Panc1 (cell line): ENCODE measurements around the gene FOS. TPM values are rescaled to one million over a fixed set of nuclear protein-coding genes. Genes with fewer than 3 reads are reported as not detected.
"Not testable (repeated sequence)": the region's sequence is repeated elsewhere in the genome, so short reads cannot be mapped to it uniquely, and the experiment has no call there.

ENCODE experiments used
- ATAC-seq: fragments of 200-7000 bp; cut with Tn5 transposase; 2 replicates; pipeline ENCODE4 v1.9.1; 2020; ENCODE audit warnings: mild to moderate bottlenecking, moderate library complexity
- BruUV-seq: library from RNA; stranded (reverse); fragments of 400-500 nt; replicated peaks from 2 replicates; lab custom pipeline; 2021; lab: Mats Ljungman, UMichigan
- CTCF ChIA-PET: fragments of 300-600 bp; sonication (Branson Sonifier 250); formaldehyde crosslinking; loops from one replicate; lab custom pipeline; 2022; ENCODE audit warnings: antibody characterized with exemption; lab: Charles Lee
- POLR2A ChIA-PET: fragments of 300-600 bp; sonication (Branson Sonifier 250); formaldehyde crosslinking; loops from one replicate; lab custom pipeline; 2022; ENCODE audit warnings: antibody characterized with exemption; lab: Charles Lee
- DNase-seq: peaks from one replicate; pipeline ENCODE4 v3.0.0-alpha.2; 2010; ENCODE audit warnings: low read depth, low spot score
- H3K27ac ChIP-seq: 2 replicates; pipeline ENCODE4 v1.5.1; 2011; ENCODE audit warnings: mild to moderate bottlenecking, low read length, inconsistent platforms
- H3K27me3 ChIP-seq: fragments of 200-500 bp; sonication (Bioruptor generic); 2 replicates; pipeline ENCODE4 v1.6.0; 2014; ENCODE audit warnings: low read length, inconsistent platforms; ENCODE audit not compliant: control insufficient read depth, insufficient read depth
- H3K36me3 ChIP-seq: fragments of 200-500 bp; sonication (Bioruptor generic); 2 replicates; pipeline ENCODE4 v1.5.1; 2014; ENCODE audit warnings: inconsistent platforms, mild to moderate bottlenecking, low read length, moderate library complexity; ENCODE audit not compliant: control insufficient read depth, insufficient read depth
- H3K4me1 ChIP-seq: 2 replicates; pipeline ENCODE4 v1.5.1; 2011; ENCODE audit warnings: inconsistent platforms, mild to moderate bottlenecking, low read length, moderate library complexity; ENCODE audit not compliant: control insufficient read depth, insufficient read depth
- H3K4me3 ChIP-seq, 2 experiments: 2 replicates each; pipeline ENCODE4 v1.5.1; 2011 to 2012; ENCODE audit warnings: low read depth in 2 of 2, low read length in 2 of 2, mild to moderate bottlenecking in 2 of 2, inconsistent platforms in 1 of 2, moderate library complexity in 1 of 2
- H3K9me3 ChIP-seq: fragments of 200-500 bp; sonication (Bioruptor generic); 2 replicates; pipeline ENCODE4 v1.5.1; 2014; ENCODE audit warnings: low read depth, mild to moderate bottlenecking, inconsistent platforms, low read length, moderate library complexity; ENCODE audit not compliant: control insufficient read depth, insufficient read depth
- POLR2AphosphoS5 ChIP-seq: IDR thresholded peaks from 2 replicates; pipeline ENCODE4 v1.6.1; 2012; ENCODE audit warnings: mild to moderate bottlenecking, low read depth, low read length, moderate library complexity
- TCF7L2 ChIP-seq: IDR thresholded peaks from 2 replicates; pipeline ENCODE4 v1.6.1; 2011; ENCODE audit warnings: mild to moderate bottlenecking, low read depth, low read length, inconsistent platforms
- in situ Hi-C: cut with HindIII; loops from 2 replicates; pipeline ENCODE4 v1.10.0; 2016; ENCODE audit warnings: low sequenced_read_pairs, low pct_unique_long_range_greater_than_20kb
- intact Hi-C: fragments of 100-400 bp; cut with micrococcal nuclease; formaldehyde crosslinking; loops from one replicate; pipeline ENCODE4 v1.10.0; 2022; ENCODE audit not compliant: unreplicated experiment
- total RNA-seq: library from RNA; stranded (reverse); gene quantifications from one replicate; pipeline ENCODE4 v1.2.1, GENCODE V29; 2021; ENCODE audit not compliant: unreplicated experiment
- TF ChIP-seq, protein P1 (sequence below): fragments of 450-650 bp; IDR thresholded peaks from 2 replicates; pipeline ENCODE4 v1.5.1; 2017; ENCODE audit warnings: mild to moderate bottlenecking
- TF ChIP-seq, protein P2 (sequence below), 2 experiments: IDR thresholded peaks; 2 replicates each; pipeline ENCODE4 v1.6.1; 2011 to 2012; ENCODE audit warnings: low read depth in 2 of 2, control low read depth in 1 of 2, low read length in 1 of 2, mild to moderate bottlenecking in 1 of 2, moderate library complexity in 1 of 2; ENCODE audit not compliant: insufficient read depth in 1 of 2

Gene FOS
- total RNA-seq, 1 experiment from 2014 or later, result 26.8 TPM

DNA sequence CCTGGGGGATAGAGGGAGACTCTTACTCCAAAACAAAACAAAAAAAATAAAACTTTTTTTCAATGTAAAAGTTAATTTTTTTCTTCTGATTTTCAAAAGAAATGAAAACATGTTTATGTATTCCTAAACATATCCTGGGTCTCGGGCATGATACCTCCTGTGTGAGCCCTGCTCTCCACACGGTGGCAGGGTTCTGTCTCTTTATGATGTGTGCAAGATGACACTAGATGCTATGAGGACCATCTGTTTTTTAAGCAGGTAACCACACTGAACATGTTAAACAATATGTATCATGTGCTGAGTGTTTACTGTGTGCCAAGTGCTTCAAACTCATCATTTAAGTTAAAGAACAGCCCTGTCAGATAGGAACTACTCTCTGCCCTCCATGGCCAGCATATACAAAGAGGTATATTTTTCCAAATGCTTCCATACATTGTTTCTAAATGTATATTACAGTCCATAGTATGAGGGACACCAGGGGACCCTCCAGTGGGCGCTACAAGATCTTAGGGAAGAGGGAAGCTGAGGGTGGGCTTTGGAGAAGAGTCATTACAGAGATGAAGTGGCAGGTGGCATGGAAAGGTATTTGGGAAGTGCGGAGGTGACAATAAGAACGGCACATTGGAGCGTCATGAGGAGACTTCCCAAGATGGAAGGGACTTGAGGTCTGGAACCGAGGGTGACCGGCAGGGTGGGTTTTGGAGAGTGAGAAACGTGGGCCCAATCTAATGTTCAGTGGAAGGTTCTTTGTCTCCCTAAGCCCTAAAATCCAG is 28.5 kb downstream of the FOS start:
- Histone ChIP-seq H3K27me3 (no peaks in the 10 kb centered on the region), H3K9me3 (no peaks in the 10 kb centered on the region), H3K4me1 (no peaks in the 10 kb centered on the region), H3K36me3 (no peaks in the 10 kb centered on the region), H3K27ac (no peak overlapping the region), H3K4me3 (no peak overlapping the region)
- intact Hi-C loops (loop anchor here (1.0 to 10.0 kb wide), 3 partner anchors 118 to 254 kb away; partner anchors contain the start of gene JDP2), in situ Hi-C loops (no loop called here)
- ATAC-seq, result peak; percentile 69; the same call in 1 of the 2 replicates
- no TSS peak for BruUV-seq
- no peak for DNase-seq
- TF ChIP-seq, protein P1, sequence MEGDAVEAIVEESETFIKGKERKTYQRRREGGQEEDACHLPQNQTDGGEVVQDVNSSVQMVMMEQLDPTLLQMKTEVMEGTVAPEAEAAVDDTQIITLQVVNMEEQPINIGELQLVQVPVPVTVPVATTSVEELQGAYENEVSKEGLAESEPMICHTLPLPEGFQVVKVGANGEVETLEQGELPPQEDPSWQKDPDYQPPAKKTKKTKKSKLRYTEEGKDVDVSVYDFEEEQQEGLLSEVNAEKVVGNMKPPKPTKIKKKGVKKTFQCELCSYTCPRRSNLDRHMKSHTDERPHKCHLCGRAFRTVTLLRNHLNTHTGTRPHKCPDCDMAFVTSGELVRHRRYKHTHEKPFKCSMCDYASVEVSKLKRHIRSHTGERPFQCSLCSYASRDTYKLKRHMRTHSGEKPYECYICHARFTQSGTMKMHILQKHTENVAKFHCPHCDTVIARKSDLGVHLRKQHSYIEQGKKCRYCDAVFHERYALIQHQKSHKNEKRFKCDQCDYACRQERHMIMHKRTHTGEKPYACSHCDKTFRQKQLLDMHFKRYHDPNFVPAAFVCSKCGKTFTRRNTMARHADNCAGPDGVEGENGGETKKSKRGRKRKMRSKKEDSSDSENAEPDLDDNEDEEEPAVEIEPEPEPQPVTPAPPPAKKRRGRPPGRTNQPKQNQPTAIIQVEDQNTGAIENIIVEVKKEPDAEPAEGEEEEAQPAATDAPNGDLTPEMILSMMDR, result peak; percentile 49
- TF ChIP-seq, protein P2, sequence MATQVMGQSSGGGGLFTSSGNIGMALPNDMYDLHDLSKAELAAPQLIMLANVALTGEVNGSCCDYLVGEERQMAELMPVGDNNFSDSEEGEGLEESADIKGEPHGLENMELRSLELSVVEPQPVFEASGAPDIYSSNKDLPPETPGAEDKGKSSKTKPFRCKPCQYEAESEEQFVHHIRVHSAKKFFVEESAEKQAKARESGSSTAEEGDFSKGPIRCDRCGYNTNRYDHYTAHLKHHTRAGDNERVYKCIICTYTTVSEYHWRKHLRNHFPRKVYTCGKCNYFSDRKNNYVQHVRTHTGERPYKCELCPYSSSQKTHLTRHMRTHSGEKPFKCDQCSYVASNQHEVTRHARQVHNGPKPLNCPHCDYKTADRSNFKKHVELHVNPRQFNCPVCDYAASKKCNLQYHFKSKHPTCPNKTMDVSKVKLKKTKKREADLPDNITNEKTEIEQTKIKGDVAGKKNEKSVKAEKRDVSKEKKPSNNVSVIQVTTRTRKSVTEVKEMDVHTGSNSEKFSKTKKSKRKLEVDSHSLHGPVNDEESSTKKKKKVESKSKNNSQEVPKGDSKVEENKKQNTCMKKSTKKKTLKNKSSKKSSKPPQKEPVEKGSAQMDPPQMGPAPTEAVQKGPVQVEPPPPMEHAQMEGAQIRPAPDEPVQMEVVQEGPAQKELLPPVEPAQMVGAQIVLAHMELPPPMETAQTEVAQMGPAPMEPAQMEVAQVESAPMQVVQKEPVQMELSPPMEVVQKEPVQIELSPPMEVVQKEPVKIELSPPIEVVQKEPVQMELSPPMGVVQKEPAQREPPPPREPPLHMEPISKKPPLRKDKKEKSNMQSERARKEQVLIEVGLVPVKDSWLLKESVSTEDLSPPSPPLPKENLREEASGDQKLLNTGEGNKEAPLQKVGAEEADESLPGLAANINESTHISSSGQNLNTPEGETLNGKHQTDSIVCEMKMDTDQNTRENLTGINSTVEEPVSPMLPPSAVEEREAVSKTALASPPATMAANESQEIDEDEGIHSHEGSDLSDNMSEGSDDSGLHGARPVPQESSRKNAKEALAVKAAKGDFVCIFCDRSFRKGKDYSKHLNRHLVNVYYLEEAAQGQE (IDR thresholded peaks at IDR 0.05; ENCODE audit: insufficient read depth in 1 of 2, low read depth in 2 of 2, low read length in 1 of 2), result no peak
- no peak for TF ChIP-seq TCF7L2
- ChIA-PET POLR2A (no interaction called here), CTCF (interaction anchor here (1.0 to 1.4 kb wide), 4 partner anchors 118 to 254 kb away, joined by 3 to 5 read pairs (median 4); no protein-coding TSS in a partner anchor)

DNA sequence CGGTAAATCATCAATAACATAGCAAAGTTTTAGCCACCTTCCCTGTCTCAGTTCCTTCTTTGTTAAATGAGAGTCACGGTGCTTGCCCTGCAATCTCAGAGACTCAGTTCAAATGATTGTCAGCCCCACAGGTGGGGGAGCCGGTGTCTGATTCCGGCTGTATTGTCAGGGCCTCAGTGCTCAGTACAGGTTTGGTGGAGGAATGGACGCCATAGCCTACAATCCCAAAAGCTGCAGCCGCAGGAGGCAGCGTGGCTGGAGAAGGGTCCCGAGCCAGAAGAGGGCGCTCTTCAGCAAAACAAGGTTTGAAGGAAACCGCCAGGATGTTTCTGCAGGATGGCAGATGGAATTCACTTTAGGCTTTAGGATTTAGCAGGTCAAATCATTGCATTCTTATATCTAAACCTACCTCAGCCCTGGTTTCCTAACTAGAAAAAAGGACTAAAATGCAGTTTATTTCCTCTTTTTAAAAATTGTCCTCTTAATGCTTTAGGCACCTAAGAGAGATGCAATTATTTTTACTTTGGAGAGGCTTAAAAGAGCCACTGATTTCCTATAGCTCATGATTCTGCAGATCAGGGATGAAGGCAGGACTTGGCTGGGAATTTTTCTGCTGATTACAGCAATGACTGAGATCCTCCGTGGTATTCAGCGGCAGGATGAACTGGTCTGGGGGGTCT is 29.2 kb downstream of the FOS start:
- Histone ChIP-seq H3K4me1 (no peaks in the 10 kb centered on the region), H3K27me3 (no peaks in the 10 kb centered on the region), H3K9me3 (no peaks in the 10 kb centered on the region), H3K36me3 (no peaks in the 10 kb centered on the region), H3K27ac (no peak overlapping the region), H3K4me3 (no peak overlapping the region)
- TF ChIP-seq TCF7L2 (no peak), POLR2AphosphoS5 (no peak)
- TF ChIP-seq, protein P1, result peak; percentile 80
- TF ChIP-seq, protein P2 (IDR thresholded peaks at IDR 0.05; ENCODE audit: insufficient read depth in 1 of 2, low read depth in 2 of 2, low read length in 1 of 2), result no peak; a peak in 1 of 4 replicates
- no TSS peak for BruUV-seq
- ChIA-PET CTCF (interaction anchor here (1.0 to 1.3 kb wide), 2 partner anchors 118 to 181 kb away, joined by 3 to 4 read pairs; no protein-coding TSS in a partner anchor), POLR2A (interaction anchor here (0.6 kb wide), 1 partner anchor 109 kb away, joined by 3 read pairs; no protein-coding TSS in a partner anchor)
- DNase-seq (no peak), ATAC-seq (peak; percentile 86)
- in situ Hi-C loops, result no loop called here
- intact Hi-C loops, result loop anchor here (1.0 to 10.0 kb wide), 3 partner anchors 117 to 253 kb away; partner anchors contain the start of gene JDP2

DNA sequence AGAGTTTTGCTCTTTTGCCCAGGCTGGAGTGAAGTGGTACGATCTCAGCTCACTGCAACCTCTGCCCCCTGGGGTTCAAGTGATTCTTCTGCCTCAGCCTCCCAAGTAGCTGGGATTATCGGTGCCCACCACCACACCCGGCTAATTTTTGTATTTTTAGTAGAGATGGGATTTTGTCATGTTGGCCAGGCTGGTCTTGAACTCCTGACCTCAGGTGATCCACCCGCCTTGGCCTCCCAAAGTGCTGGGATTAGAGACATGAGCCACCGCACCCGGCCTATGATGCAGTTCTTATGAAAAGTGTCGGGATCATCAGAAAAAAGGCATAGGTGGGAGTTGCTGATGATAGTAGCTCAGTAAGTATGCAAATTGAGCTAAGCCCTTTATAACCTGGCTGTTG is 30.4 kb downstream of the FOS start:
- POLR2A ChIA-PET, CTCF ChIA-PET, DNase-seq, H3K9me3 ChIP-seq, H3K27me3 ChIP-seq, BruUV-seq, in situ Hi-C loops, H3K36me3 ChIP-seq, ATAC-seq, H3K27ac ChIP-seq, H3K4me3 ChIP-seq, H3K4me1 ChIP-seq: not testable (repeated sequence)
- intact Hi-C loops, result loop anchor here (10.0 kb wide), 1 partner anchor 116 kb away; the partner anchor contains the start of gene JDP2
